ENCODE results near the gene CGB2. TPM values are rescaled to one million over a fixed set of nuclear protein-coding genes. Genes with fewer than 3 reads are reported as not detected.

The CGB2 gene
- total and polyA plus RNA-seq, 2 of the 13 experiments (the other 11 are each of a cell fraction or from before 2014, with no cell fraction given) = not detected

- TF ChIP-seq ZNF687 (CRISPR knock-in tag; IDR thresholded peaks at IDR 0.05) (peak; percentile 45), ZFP91 (CRISPR knock-in tag; IDR thresholded peaks at IDR 0.05; ENCODE audit: borderline replicate concordance) (no peak), SMAD1 (CRISPR knock-in tag; IDR thresholded peaks at IDR 0.05; ENCODE audit: borderline replicate concordance, low read depth) (0 out of 2 replicates have a peak, but pooled peaks have one; percentile 14), ZNF766 (CRISPR knock-in tag; IDR thresholded peaks at IDR 0.05; ENCODE audit: borderline replicate concordance) (no peak), ZNF768 (CRISPR knock-in tag; IDR thresholded peaks at IDR 0.05) (no peak), SMARCC2 (IDR thresholded peaks at IDR 0.05) (no peak), IRF9 (CRISPR knock-in tag; IDR thresholded peaks at IDR 0.05; ENCODE audit: borderline replicate concordance) (no peak), CHD2 (IDR thresholded peaks at IDR 0.05; ENCODE audit: low read depth, low read length) (peak; percentile 73; the same call in 1 of the 2 replicates), ZMAT5 (CRISPR knock-in tag; IDR thresholded peaks at IDR 0.05; ENCODE audit: borderline replicate concordance, low read depth) (no peak), MXI1 (IDR thresholded peaks at IDR 0.05; ENCODE audit: borderline replicate concordance, low read depth, low read length) (no peak), ZNF615 (CRISPR knock-in tag; IDR thresholded peaks at IDR 0.05; ENCODE audit: borderline replicate concordance) (no peak), ZNF788 (CRISPR knock-in tag; IDR thresholded peaks at IDR 0.05; ENCODE audit: borderline replicate concordance) (peak; percentile 49; the same call in 1 of the 2 replicates), MED1 (CRISPR knock-in tag; IDR thresholded peaks at IDR 0.05) (no peak; the same call in 1 of the 2 replicates), ARID4A (CRISPR knock-in tag; IDR thresholded peaks at IDR 0.05; ENCODE audit: borderline replicate concordance) (0 out of 2 replicates have a peak, but pooled peaks have one; percentile 6)
Observed at GRCh38 chr19:49019242-49019932, 12.3 kb upstream of the CGB2 start (continued).
